ENCODE measurements around the gene SPTBN1.

Gene SPTBN1

GRCh38 chr2:54617409-54617808 lies 161.3 kb downstream of the SPTBN1 start:
- TF ChIP-seq CTCF (IDR thresholded peaks at IDR 0.05; ENCODE audit: insufficient read depth, low read depth, low read length, missing control alignments) = no peak
- DNase-seq (ENCODE audit: low read depth) = no peak
- no peak overlapping the region for H3K4me3 ChIP-seq (ENCODE audit: low read depth, low read length)

- no peak for DNase-seq (ENCODE audit: low read depth)
- TF ChIP-seq CTCF (IDR thresholded peaks at IDR 0.05; ENCODE audit: insufficient read depth, low read depth, low read length, missing control alignments) = no peak
- no peak overlapping the region for H3K4me3 ChIP-seq (ENCODE audit: low read depth, low read length)
Measured at GRCh38 chr2:54618646-54619565, 162.8 kb downstream of the SPTBN1 start.

GRCh38 chr2:54619660-54620231 lies 163.6 kb downstream of the SPTBN1 start:
- no peak for DNase-seq (ENCODE audit: low read depth)

GRCh38 chr2:54620948-54621347 lies 164.8 kb downstream of the SPTBN1 start:
- H3K4me3 ChIP-seq (ENCODE audit: low read depth, low read length) = no peak overlapping the region
- no peak for DNase-seq (ENCODE audit: low read depth)
- no peak for TF ChIP-seq CTCF (IDR thresholded peaks at IDR 0.05; ENCODE audit: insufficient read depth, low read depth, low read length, missing control alignments)

More at GRCh38 chr2:54619660-54620231, 163.6 kb downstream of the SPTBN1 start:
- no peak overlapping the region for H3K4me3 ChIP-seq (ENCODE audit: low read depth, low read length)
- TF ChIP-seq CTCF (IDR thresholded peaks at IDR 0.05; ENCODE audit: insufficient read depth, low read depth, low read length, missing control alignments) = no peak

GRCh38 chr2:54624591-54625071 lies 168.5 kb downstream of the SPTBN1 start:
- H3K4me3 ChIP-seq (ENCODE audit: low read depth, low read length) = no peak overlapping the region
- no peak for DNase-seq (ENCODE audit: low read depth)

GRCh38 chr2:54626131-54626530 lies 170.0 kb downstream of the SPTBN1 start:
- H3K4me3 ChIP-seq (ENCODE audit: low read depth, low read length) = no peak overlapping the region
- no peak for DNase-seq (ENCODE audit: low read depth)
- TF ChIP-seq CTCF (IDR thresholded peaks at IDR 0.05; ENCODE audit: insufficient read depth, low read depth, low read length, missing control alignments) = no peak

More at GRCh38 chr2:54624591-54625071, 168.5 kb downstream of the SPTBN1 start:
- TF ChIP-seq CTCF (IDR thresholded peaks at IDR 0.05; ENCODE audit: insufficient read depth, low read depth, low read length, missing control alignments) = no peak
